Vagina (tissue), 2 donors: ENCODE results near the gene EPB41L3. TPM values are rescaled to one million over a fixed set of nuclear protein-coding genes. Genes with fewer than 3 reads are reported as not detected.

Experiments used
- DNase-seq, 2 donors: peaks; one replicate each; pipeline ENCODE4 v3.0.0-alpha.2; 2017; ENCODE audit errors: extremely low spot score in 2 of 2
- H3K27ac ChIP-seq: fragments of 200-600 bp; sonication (generic); one replicate; pipeline ENCODE4 v1.5.1; 2019
- H3K27me3 ChIP-seq: fragments of 200-600 bp; sonication (generic); one replicate; pipeline ENCODE4 v1.5.1; 2019
- H3K36me3 ChIP-seq, 2 donors: fragments of 200-600 bp; sonication (generic); one replicate each; pipeline ENCODE4 v1.5.1; 2017 to 2019
- H3K4me1 ChIP-seq: fragments of 200-600 bp; sonication (generic); one replicate; pipeline ENCODE4 v1.5.1; 2019
- H3K4me3 ChIP-seq, 2 donors: fragments of 200-600 bp; sonication (generic); 1 replicate in 1 of 2; 2 replicates in 1 of 2; pipeline ENCODE4 v1.5.1; 2016 to 2019
- H3K9me3 ChIP-seq: fragments of 200-600 bp; sonication (generic); one replicate; pipeline ENCODE4 v1.5.1; 2019
- POLR2A ChIP-seq, 2 donors: fragments of 450-650 bp; IDR thresholded peaks; one replicate each; pipeline ENCODE4 v1.6.1; 2017; ENCODE audit warnings: antibody characterized with exemption in 2 of 2, mild to moderate bottlenecking in 2 of 2, moderate library complexity in 2 of 2
- POLR2AphosphoS5 ChIP-seq, 2 donors: sonication (generic); formaldehyde crosslinking; IDR thresholded peaks; one replicate each; pipeline ENCODE4 v1.9.0; 2017; ENCODE audit warnings: antibody characterized with exemption in 2 of 2, mild to moderate bottlenecking in 2 of 2, low read depth in 1 of 2; ENCODE audit not compliant: insufficient read depth in 1 of 2
- intact Hi-C: fragments of 100-400 bp; cut with DNase I; formaldehyde crosslinking; loops from one replicate; pipeline ENCODE4 v1.15.1; 2023
- total RNA-seq: library from RNA; depleted of rRNA; stranded (reverse); fragments of >200 nt; gene quantifications from one replicate; pipeline ENCODE4 v1.2.3, GENCODE V29; 2016
- TF ChIP-seq, protein P1 (sequence below), 3 experiments: fragments of 450-650 bp in 2 of 3; fragments of 200-600 bp in 1 of 3; sonication (generic) in 1 of 3; IDR thresholded peaks; one replicate each; pipeline ENCODE4 v1.5.1; 2017 to 2019; ENCODE audit warnings: antibody characterized with exemption in 3 of 3, mild to moderate bottlenecking in 2 of 3, moderate library complexity in 2 of 3

EPB41L3 gene
- total RNA-seq, 1 donor from 2014 or later, result 53.0 TPM

DNA sequence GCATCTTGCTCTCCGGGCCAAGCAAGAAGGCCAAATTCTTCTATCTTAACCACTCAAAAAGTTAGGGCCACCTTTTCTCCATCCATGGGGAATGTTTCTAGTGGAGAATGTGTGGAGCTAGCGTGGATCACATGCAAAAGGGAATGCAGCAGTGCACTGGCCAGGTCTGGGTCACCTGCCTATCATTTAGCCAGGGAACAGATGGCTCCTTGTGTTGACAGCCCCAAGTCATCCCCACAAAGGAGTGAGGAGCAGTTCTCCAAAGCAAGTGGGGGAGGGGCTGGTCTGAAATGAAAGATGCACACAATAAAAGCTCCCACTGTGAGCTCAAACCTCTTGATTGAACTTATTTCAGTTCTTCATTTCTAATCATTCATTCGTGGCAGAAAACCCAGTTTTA is 19.1 kb downstream of the EPB41L3 start:
- H3K27me3 ChIP-seq, result no peaks in the 10 kb centered on the region
- no peaks in the 10 kb centered on the region for H3K4me1 ChIP-seq
- intact Hi-C loops, result no loop called here
- H3K36me3 ChIP-seq, result no peaks in the 10 kb centered on the region
- H3K9me3 ChIP-seq, result no peaks in the 10 kb centered on the region
- no peak overlapping the region for H3K27ac ChIP-seq
- no peak overlapping the region for H3K4me3 ChIP-seq
- TF ChIP-seq, protein P1, sequence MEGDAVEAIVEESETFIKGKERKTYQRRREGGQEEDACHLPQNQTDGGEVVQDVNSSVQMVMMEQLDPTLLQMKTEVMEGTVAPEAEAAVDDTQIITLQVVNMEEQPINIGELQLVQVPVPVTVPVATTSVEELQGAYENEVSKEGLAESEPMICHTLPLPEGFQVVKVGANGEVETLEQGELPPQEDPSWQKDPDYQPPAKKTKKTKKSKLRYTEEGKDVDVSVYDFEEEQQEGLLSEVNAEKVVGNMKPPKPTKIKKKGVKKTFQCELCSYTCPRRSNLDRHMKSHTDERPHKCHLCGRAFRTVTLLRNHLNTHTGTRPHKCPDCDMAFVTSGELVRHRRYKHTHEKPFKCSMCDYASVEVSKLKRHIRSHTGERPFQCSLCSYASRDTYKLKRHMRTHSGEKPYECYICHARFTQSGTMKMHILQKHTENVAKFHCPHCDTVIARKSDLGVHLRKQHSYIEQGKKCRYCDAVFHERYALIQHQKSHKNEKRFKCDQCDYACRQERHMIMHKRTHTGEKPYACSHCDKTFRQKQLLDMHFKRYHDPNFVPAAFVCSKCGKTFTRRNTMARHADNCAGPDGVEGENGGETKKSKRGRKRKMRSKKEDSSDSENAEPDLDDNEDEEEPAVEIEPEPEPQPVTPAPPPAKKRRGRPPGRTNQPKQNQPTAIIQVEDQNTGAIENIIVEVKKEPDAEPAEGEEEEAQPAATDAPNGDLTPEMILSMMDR (IDR thresholded peaks at IDR 0.05), result no peak
- TF ChIP-seq POLR2AphosphoS5 (IDR thresholded peaks at IDR 0.05; ENCODE audit: insufficient read depth in 1 of 2, low read depth in 1 of 2) (no peak), POLR2A (IDR thresholded peaks at IDR 0.05) (no peak)
- DNase-seq, result no peak

DNA sequence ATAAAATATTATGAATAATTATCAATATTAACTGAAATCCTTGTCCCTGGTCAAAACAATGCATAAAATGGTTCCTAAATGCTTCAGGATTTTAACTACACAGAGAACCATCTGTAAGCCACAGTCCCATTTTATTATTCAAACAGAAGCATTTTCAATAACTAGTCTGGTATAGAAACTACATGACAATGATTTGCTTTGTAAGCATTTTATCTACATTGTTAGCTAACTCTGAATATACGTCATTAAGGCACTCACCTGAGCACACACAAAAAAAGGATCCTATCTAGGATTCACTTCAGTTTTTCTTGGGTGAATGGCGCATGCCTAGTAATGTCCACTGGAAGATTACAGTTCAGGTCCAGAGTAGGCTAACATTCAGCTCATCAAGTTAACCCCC is 22.8 kb downstream of the EPB41L3 start:
- Histone ChIP-seq H3K27me3 (no peaks in the 10 kb centered on the region), H3K9me3 (no peaks in the 10 kb centered on the region), H3K36me3 (no peaks in the 10 kb centered on the region), H3K27ac (no peak overlapping the region), H3K4me3 (no peak overlapping the region), H3K4me1 (peaks cover 6% of the 10 kb centered on the region)
- no peak for DNase-seq
- TF ChIP-seq, protein P1 (IDR thresholded peaks at IDR 0.05), result no peak
- no peak for TF ChIP-seq POLR2AphosphoS5 (IDR thresholded peaks at IDR 0.05; ENCODE audit: insufficient read depth in 1 of 2, low read depth in 1 of 2)
- no peak for TF ChIP-seq POLR2A (IDR thresholded peaks at IDR 0.05)
- intact Hi-C loops, result no loop called here

DNA sequence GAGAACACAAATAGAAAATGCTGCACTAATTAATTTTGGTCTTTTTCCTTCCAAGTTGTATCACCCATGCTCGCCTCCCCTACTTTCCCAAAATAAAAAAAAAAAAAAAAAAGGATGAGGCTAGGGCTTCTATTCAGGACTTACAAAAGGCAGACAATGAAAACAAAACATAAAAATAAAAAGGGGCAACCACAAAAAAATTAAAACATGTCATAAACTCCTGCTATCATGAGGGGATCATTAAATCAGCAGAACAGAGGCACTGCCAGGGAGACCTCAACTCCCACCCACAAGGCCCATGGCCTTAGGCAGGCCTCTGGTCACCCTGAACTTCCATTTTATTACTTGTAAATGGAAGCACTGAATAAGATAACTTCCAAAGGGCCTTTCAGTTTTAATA is 23.3 kb downstream of the EPB41L3 start:
- peaks cover 6% of the 10 kb centered on the region for H3K4me1 ChIP-seq
- no peak for TF ChIP-seq POLR2AphosphoS5 (IDR thresholded peaks at IDR 0.05; ENCODE audit: insufficient read depth in 1 of 2, low read depth in 1 of 2)
- TF ChIP-seq, protein P1 (IDR thresholded peaks at IDR 0.05), result no peak
- TF ChIP-seq POLR2A (IDR thresholded peaks at IDR 0.05), result no peak
- no peak for DNase-seq
- intact Hi-C loops, result no loop called here
- no peaks in the 10 kb centered on the region for H3K9me3 ChIP-seq
- H3K4me3 ChIP-seq, result no peak overlapping the region
- H3K36me3 ChIP-seq, result no peaks in the 10 kb centered on the region
- H3K27ac ChIP-seq, result no peak overlapping the region
- H3K27me3 ChIP-seq, result no peaks in the 10 kb centered on the region

DNA sequence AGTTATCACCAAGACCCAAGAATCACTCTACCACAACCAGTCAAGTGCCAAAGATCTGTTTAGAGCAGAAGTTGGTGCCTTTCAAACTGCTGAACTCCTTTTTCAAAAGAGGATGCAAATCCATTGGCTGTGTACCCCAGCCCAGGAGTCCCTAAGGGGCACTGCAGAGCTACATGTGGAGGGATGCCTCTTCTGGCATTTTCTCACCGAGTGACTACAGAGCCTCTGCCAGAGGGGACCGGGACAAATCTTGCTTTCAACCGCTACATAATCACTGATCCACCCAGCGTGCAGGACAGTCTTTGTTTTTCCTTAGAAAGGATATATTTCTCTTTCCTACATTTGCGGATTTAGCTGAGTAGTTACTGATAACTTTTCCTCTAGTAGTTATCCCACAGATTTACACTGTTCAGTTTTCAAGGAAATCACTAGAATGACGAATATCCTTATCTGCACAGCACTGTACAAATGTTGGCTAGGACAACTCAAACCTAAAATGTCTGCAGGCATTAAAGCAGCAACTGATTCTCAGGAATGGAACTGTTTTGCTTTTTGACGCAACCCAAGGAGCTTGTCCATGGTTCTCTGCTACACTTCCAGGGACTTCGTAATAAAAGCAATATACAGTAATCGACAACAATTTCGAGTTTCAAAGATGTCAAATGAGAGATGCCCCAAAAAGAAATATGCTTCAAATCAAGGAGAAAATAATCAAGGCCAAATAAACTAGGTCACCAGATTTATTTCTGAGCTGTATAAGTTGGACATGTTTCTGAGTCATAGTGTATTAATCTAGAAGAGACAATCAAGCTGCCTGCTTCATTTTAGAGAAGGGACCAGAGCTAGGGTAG is 24.1 kb downstream of the EPB41L3 start:
- Histone ChIP-seq H3K27me3 (no peaks in the 10 kb centered on the region), H3K4me3 (no peak overlapping the region), H3K36me3 (no peaks in the 10 kb centered on the region), H3K9me3 (no peaks in the 10 kb centered on the region), H3K4me1 (peaks cover 6% of the 10 kb centered on the region), H3K27ac (no peak overlapping the region)
- no peak for DNase-seq
- intact Hi-C loops, result loop anchor here (5.0 kb wide), 1 partner anchor 1523 kb away; no protein-coding TSS in a partner anchor
- TF ChIP-seq POLR2A (IDR thresholded peaks at IDR 0.05) (no peak), POLR2AphosphoS5 (IDR thresholded peaks at IDR 0.05; ENCODE audit: insufficient read depth in 1 of 2, low read depth in 1 of 2) (no peak)
- TF ChIP-seq, protein P1 (IDR thresholded peaks at IDR 0.05), result no peak

DNA sequence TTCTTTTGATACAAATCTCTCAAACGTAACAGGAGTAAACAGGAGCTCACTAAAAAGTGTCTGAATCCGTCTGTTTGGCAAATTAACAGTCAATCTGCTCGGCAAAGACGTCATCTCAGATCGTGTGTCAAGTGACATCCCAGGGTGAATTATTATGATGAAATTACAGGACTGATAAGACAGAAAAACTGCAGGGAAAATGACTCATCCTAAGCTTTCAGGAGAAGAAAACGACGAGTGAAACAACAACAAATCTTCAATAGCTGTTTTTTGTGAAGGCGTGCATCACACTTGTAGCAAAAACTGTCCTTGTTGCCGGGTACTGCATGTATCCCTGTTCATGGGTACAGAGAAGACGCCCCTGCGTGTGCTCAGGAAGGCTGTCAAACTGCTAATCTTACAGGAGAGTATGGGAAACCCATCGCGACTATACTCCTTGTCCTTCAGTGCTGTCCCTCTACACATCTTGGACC is 24.9 kb downstream of the EPB41L3 start:
- Histone ChIP-seq H3K9me3 (no peaks in the 10 kb centered on the region), H3K27me3 (no peaks in the 10 kb centered on the region), H3K36me3 (no peaks in the 10 kb centered on the region), H3K4me1 (peaks cover 6% of the 10 kb centered on the region), H3K27ac (no peak overlapping the region), H3K4me3 (no peak overlapping the region)
- TF ChIP-seq POLR2AphosphoS5 (IDR thresholded peaks at IDR 0.05; ENCODE audit: insufficient read depth in 1 of 2, low read depth in 1 of 2) (no peak), POLR2A (IDR thresholded peaks at IDR 0.05) (no peak)
- TF ChIP-seq, protein P1 (IDR thresholded peaks at IDR 0.05), result no peak
- DNase-seq, result no peak
- intact Hi-C loops, result loop anchor here (5.0 kb wide), 1 partner anchor 1523 kb away; no protein-coding TSS in a partner anchor
